Stomach (tissue), 4 donors: ENCODE data around the gene CPVL.

Experiments used
- POLR2A ChIP-seq, 4 donors: fragments of 450-650 bp; IDR thresholded peaks; one replicate each; pipeline ENCODE4 v1.6.1; 2016; ENCODE audit warnings: antibody characterized with exemption in 4 of 4, control low read depth in 2 of 4, mild to moderate bottlenecking in 1 of 4, moderate library complexity in 1 of 4
- POLR2AphosphoS5 ChIP-seq, 3 donors: sonication (generic); formaldehyde crosslinking; IDR thresholded peaks; one replicate each; pipeline ENCODE4 v1.6.1; 2016; ENCODE audit warnings: antibody characterized with exemption in 3 of 3
- TF ChIP-seq, protein P1 (sequence below), 7 experiments: fragments of 450-650 bp in 4 of 7; fragments of 200-600 bp in 3 of 7; sonication (generic) in 3 of 7; IDR thresholded peaks; one replicate each; pipeline ENCODE4 v1.5.1; 2016 to 2019; ENCODE audit warnings: antibody characterized with exemption in 7 of 7, control low read depth in 2 of 7, mild to moderate bottlenecking in 1 of 7

DNA sequence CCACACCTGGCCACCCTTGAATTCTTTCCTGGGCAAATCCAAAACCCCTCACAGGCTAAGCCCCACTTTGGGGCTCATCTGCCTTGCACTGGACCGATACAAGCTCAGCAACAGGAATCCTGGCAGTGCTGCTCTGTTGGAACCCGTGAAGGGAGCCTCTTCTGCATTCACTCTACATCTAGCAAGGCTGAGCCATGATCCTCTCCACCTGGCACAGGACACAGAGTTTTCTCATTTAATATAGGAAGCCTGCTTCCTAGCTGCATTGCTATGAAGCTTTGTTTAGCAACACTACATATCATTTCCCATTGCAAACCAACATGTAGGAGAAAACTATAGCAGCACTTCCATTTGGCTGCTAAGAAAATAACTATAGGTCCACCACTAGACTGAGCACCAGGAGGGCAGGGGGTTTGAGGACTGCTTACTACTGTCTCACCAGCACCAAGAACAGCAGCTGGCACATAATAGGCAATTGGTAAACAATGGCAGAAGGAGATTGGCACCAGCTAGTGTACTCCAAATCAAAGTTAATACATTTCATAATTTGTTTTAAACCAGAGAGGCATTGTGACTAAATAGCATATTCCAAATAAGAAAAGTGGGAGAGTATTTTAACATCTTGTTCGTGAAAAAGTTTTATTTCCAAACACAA is 56.1 kb downstream of the CPVL start:
- TF ChIP-seq, protein P1, sequence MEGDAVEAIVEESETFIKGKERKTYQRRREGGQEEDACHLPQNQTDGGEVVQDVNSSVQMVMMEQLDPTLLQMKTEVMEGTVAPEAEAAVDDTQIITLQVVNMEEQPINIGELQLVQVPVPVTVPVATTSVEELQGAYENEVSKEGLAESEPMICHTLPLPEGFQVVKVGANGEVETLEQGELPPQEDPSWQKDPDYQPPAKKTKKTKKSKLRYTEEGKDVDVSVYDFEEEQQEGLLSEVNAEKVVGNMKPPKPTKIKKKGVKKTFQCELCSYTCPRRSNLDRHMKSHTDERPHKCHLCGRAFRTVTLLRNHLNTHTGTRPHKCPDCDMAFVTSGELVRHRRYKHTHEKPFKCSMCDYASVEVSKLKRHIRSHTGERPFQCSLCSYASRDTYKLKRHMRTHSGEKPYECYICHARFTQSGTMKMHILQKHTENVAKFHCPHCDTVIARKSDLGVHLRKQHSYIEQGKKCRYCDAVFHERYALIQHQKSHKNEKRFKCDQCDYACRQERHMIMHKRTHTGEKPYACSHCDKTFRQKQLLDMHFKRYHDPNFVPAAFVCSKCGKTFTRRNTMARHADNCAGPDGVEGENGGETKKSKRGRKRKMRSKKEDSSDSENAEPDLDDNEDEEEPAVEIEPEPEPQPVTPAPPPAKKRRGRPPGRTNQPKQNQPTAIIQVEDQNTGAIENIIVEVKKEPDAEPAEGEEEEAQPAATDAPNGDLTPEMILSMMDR (IDR thresholded peaks at IDR 0.05) = no peak
- no peak for TF ChIP-seq POLR2A (IDR thresholded peaks at IDR 0.05)
- no peak for TF ChIP-seq POLR2AphosphoS5 (IDR thresholded peaks at IDR 0.05)
